B cell (primary cell): Measurements from ENCODE around the gene XPNPEP1. TPM values are rescaled to one million over a fixed set of nuclear protein-coding genes. Genes with fewer than 3 reads are reported as not detected.

Experiments
- ATAC-seq: fragments of 200-7000 bp; cut with Tn5 transposase; one replicate; pipeline ENCODE4 v1.10.0; 2021; ENCODE audit warnings: low read depth, mild to moderate bottlenecking, moderate number of reproducible peaks, moderate library complexity
- CTCF ChIA-PET: fragments of 350-600 bp; sonication (Branson Sonifier 250); formaldehyde crosslinking; loops from one replicate; lab custom pipeline; 2021; ENCODE audit warnings: antibody characterized with exemption, inconsistent platforms; lab: Charles Lee
- POLR2A ChIA-PET: fragments of 350-600 bp; sonication (Branson Sonifier 250); formaldehyde crosslinking; loops from one replicate; lab custom pipeline; 2021; ENCODE audit warnings: antibody characterized with exemption; lab: Charles Lee
- DNase-seq: peaks from one replicate; pipeline ENCODE4 v3.0.0; 2013
- H2AFZ ChIP-seq: 2 replicates; pipeline ENCODE4 v1.6.1; 2012; ENCODE audit warnings: mild to moderate bottlenecking, low read depth, low read length; ENCODE audit not compliant: insufficient read depth, poor library complexity, severe bottlenecking
- H3K27ac ChIP-seq, 2 donors: 1 replicate in 1 of 2; 2 replicates in 1 of 2; pipeline ENCODE4 v1.5.1; 2012 to 2013; ENCODE audit warnings: low read length in 2 of 2, mild to moderate bottlenecking in 2 of 2, moderate library complexity in 1 of 2
- H3K27me3 ChIP-seq, 4 experiments: fragments of 200-600 bp in 1 of 4; sonication (generic) in 1 of 4; replicated peaks in 1 of 4; 1 replicate in 2 of 4; 2 replicates in 2 of 4; pipeline versions ENCODE4 v1.6.1 to v1.7.0; 2013 to 2016; ENCODE audit warnings: low read length in 3 of 4, mild to moderate bottlenecking in 2 of 4, mixed read lengths in 1 of 4, moderate library complexity in 1 of 4; ENCODE audit not compliant: insufficient read depth in 4 of 4, control insufficient read depth in 3 of 4; ENCODE audit errors: control extremely low read depth in 1 of 4
- H3K36me3 ChIP-seq, 2 experiments: replicated peaks in 1 of 2; 1 replicate in 1 of 2; 2 replicates in 1 of 2; pipeline versions ENCODE4 v1.6.1 to v1.7.1; 2013; ENCODE audit warnings: low read length in 1 of 2; ENCODE audit not compliant: insufficient read depth in 2 of 2, control insufficient read depth in 1 of 2; ENCODE audit errors: control extremely low read depth in 1 of 2, extremely low read depth in 1 of 2
- H3K4me1 ChIP-seq, 2 donors: fragments of 200-600 bp in 1 of 2; sonication (generic) in 1 of 2; 1 replicate in 1 of 2; 2 replicates in 1 of 2; pipeline versions ENCODE4 v1.5.1 to v1.6.1; 2013 to 2017; ENCODE audit warnings: low read length in 2 of 2; ENCODE audit not compliant: control insufficient read depth in 2 of 2, insufficient read depth in 2 of 2
- H3K4me2 ChIP-seq: replicated peaks from 2 replicates; pipeline ENCODE3; 2012; ENCODE audit warnings: mild to moderate bottlenecking, low read depth, low read length; ENCODE audit not compliant: poor library complexity, severe bottlenecking
- H3K4me3 ChIP-seq, 5 experiments: fragments of 200-600 bp in 1 of 5; sonication (generic) in 1 of 5; 1 replicate in 3 of 5; 2 replicates in 2 of 5; pipeline versions ENCODE4 v1.5.1 to v1.7.0; 2011 to 2016; ENCODE audit warnings: low read length in 4 of 5, mild to moderate bottlenecking in 4 of 5, low read depth in 2 of 5, control low read depth in 1 of 5, moderate library complexity in 1 of 5; ENCODE audit not compliant: insufficient read depth in 1 of 5; ENCODE audit errors: control extremely low read depth in 1 of 5, extremely low read depth in 1 of 5
- H3K79me2 ChIP-seq: fragments of 200-600 bp; sonication (generic); one replicate; pipeline ENCODE4 v1.6.0; 2016; ENCODE audit warnings: low read length; ENCODE audit not compliant: control insufficient read depth, insufficient read depth
- H3K9ac ChIP-seq: fragments of 200-600 bp; sonication (generic); 2 replicates; pipeline ENCODE4 v1.6.1; 2017; ENCODE audit warnings: mild to moderate bottlenecking, low read length, moderate library complexity
- H3K9me3 ChIP-seq, 3 donors: one replicate each; pipeline versions ENCODE4 v1.6.1 to v1.7.1; 2013; ENCODE audit warnings: low read length in 2 of 3; ENCODE audit not compliant: control insufficient read depth in 2 of 3, insufficient read depth in 1 of 3; ENCODE audit errors: control extremely low read depth in 1 of 3
- H4K20me1 ChIP-seq: 2 replicates; pipeline ENCODE4 v1.6.0; 2012; ENCODE audit warnings: mild to moderate bottlenecking, low read length; ENCODE audit not compliant: insufficient read depth, control insufficient read depth, poor library complexity, severe bottlenecking
- H3K27ac Mint-ChIP-seq: one replicate; pipeline ENCODE4 v1.8.0; 2021; ENCODE audit warnings: mixed read lengths
- H3K27me3 Mint-ChIP-seq: one replicate; pipeline ENCODE4 v1.8.0; 2021; ENCODE audit warnings: mixed read lengths
- H3K4me1 Mint-ChIP-seq: one replicate; pipeline ENCODE4 v1.8.0; 2021; ENCODE audit warnings: mixed read lengths
- H3K4me3 Mint-ChIP-seq: one replicate; pipeline ENCODE4 v1.8.0; 2021; ENCODE audit warnings: mixed read lengths
- H3K9me3 Mint-ChIP-seq: one replicate; pipeline ENCODE4 v1.8.0; 2022; ENCODE audit warnings: mixed read lengths; ENCODE audit not compliant: insufficient read depth
- EZH2 ChIP-seq: IDR thresholded peaks from 2 replicates; pipeline ENCODE4 v1.6.1; 2012; ENCODE audit warnings: borderline replicate concordance, low read depth, mild to moderate bottlenecking, moderate library complexity, low read length; ENCODE audit not compliant: insufficient read depth, poor library complexity, severe bottlenecking
- WGBS: methylation state at CpG from one replicate; pipeline ENCODE4 v1.1.5; 2013; ENCODE audit warnings: missing lambda C conversion rate; ENCODE audit not compliant: insufficient coverage; 5-methylcytosine and 5-hydroxymethylcytosine counted together
- intact Hi-C: fragments of 100-400 bp; cut with micrococcal nuclease; formaldehyde crosslinking; loops from one replicate; pipeline ENCODE4 v1.10.0; 2022
- polyA plus RNA-seq: library from polyadenylated mRNA; depleted of rRNA; stranded (reverse); fragments of >200 nt; gene quantifications from 2 replicates; pipeline ENCODE4 v1.2.3, GENCODE V29; 2012
- total RNA-seq, 2 donors: library from RNA; stranded (reverse); fragments of 120-200 nt in 1 of 2; gene quantifications; 1 replicate in 1 of 2; 2 replicates in 1 of 2; pipeline versions ENCODE4 v1.2.3 to v1.2.4, GENCODE V29; 2013 to 2022
- TF ChIP-seq, protein P1 (sequence below): fragments of 200-600 bp; IDR thresholded peaks from one replicate; pipeline ENCODE4 v1.8.0; 2022; ENCODE audit warnings: antibody characterized with exemption, mild to moderate bottlenecking

The XPNPEP1 gene
- total and polyA plus RNA-seq, 2 donors (not counting 1 experiment from before 2014, with no cell fraction given) = 60.6 to 70.8 TPM

GRCh38 chr10:109915566-109915965, 7.7 kb downstream of the XPNPEP1 start:
- POLR2A ChIA-PET = no interaction called here

GRCh38 chr10:109914966-109915365, 8.3 kb downstream of the XPNPEP1 start:
- DNase-seq (peak; percentile 24), ATAC-seq (peak; percentile 53)
- no peak overlapping the region for H3K9ac ChIP-seq
- H3K27me3 ChIP-seq = no peaks in the 10 kb centered on the region
- 0% methylated on average over 1 of the region's 3 CpGs for WGBS
- no peaks in the 10 kb centered on the region for H3K9me3 ChIP-seq
- no peak overlapping the region for H3K4me3 ChIP-seq
- H3K4me1 Mint-ChIP-seq = peaks cover 70% of the 10 kb centered on the region
- no peak overlapping the region for H3K4me2 ChIP-seq
- peak overlapping the region; percentile 28 for H3K4me3 Mint-ChIP-seq
- POLR2A ChIA-PET = no interaction called here
- no peaks in the 10 kb centered on the region for H3K27me3 Mint-ChIP-seq
- H3K79me2 ChIP-seq = peaks cover 42% of the 10 kb centered on the region
- H3K27ac Mint-ChIP-seq = peak overlapping the region; percentile 4
- H4K20me1 ChIP-seq = peaks cover 14% of the 10 kb centered on the region
- no peaks in the 10 kb centered on the region for H3K9me3 Mint-ChIP-seq
- no peak overlapping the region for H2AFZ ChIP-seq
- intact Hi-C loops = no loop called here
- TF ChIP-seq EZH2 = no peak
- TF ChIP-seq, protein P1, sequence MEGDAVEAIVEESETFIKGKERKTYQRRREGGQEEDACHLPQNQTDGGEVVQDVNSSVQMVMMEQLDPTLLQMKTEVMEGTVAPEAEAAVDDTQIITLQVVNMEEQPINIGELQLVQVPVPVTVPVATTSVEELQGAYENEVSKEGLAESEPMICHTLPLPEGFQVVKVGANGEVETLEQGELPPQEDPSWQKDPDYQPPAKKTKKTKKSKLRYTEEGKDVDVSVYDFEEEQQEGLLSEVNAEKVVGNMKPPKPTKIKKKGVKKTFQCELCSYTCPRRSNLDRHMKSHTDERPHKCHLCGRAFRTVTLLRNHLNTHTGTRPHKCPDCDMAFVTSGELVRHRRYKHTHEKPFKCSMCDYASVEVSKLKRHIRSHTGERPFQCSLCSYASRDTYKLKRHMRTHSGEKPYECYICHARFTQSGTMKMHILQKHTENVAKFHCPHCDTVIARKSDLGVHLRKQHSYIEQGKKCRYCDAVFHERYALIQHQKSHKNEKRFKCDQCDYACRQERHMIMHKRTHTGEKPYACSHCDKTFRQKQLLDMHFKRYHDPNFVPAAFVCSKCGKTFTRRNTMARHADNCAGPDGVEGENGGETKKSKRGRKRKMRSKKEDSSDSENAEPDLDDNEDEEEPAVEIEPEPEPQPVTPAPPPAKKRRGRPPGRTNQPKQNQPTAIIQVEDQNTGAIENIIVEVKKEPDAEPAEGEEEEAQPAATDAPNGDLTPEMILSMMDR = no peak
- H3K27ac ChIP-seq = no peak overlapping the region
- CTCF ChIA-PET = no interaction called here
- no peaks in the 10 kb centered on the region for H3K36me3 ChIP-seq
- H3K4me1 ChIP-seq = peaks cover 53 to 54% of the 10 kb centered on the region in 2 donors

More at GRCh38 chr10:109915566-109915965, 7.7 kb downstream of the XPNPEP1 start:
- H3K4me3 Mint-ChIP-seq = no peak overlapping the region
- peaks cover 14% of the 10 kb centered on the region for H4K20me1 ChIP-seq
- H3K4me1 ChIP-seq = peaks cover 47 to 51% of the 10 kb centered on the region in 2 donors
- intact Hi-C loops = no loop called here
- no peaks in the 10 kb centered on the region for H3K36me3 ChIP-seq
- H3K9me3 ChIP-seq = no peaks in the 10 kb centered on the region
- no peak overlapping the region for H3K9ac ChIP-seq
- no peak for DNase-seq
- peaks cover 70% of the 10 kb centered on the region for H3K4me1 Mint-ChIP-seq
- WGBS = 100% methylated on average over 1 of the region's 2 CpGs
- no peak overlapping the region for H3K27ac ChIP-seq
- peaks cover 46% of the 10 kb centered on the region for H3K79me2 ChIP-seq
- no peak overlapping the region for H3K4me3 ChIP-seq
- no peaks in the 10 kb centered on the region for H3K27me3 ChIP-seq
- H3K27ac Mint-ChIP-seq = no peak overlapping the region
- H3K9me3 Mint-ChIP-seq = no peaks in the 10 kb centered on the region
- ATAC-seq = no peak
- no peak for TF ChIP-seq EZH2
- TF ChIP-seq, protein P1 = no peak
- CTCF ChIA-PET = no interaction called here
- no peak overlapping the region for H2AFZ ChIP-seq
- H3K4me2 ChIP-seq = no peak overlapping the region
- H3K27me3 Mint-ChIP-seq = no peaks in the 10 kb centered on the region
